ENCODE measurements around the gene ITIH1.

The ITIH1 gene

GRCh38 chr3:52769786-52770455 lies 7.5 kb upstream of the ITIH1 start:
- Histone ChIP-seq H3K4me3 (peak overlapping the region; percentile 95), H3K27ac (no peak overlapping the region)
- no peak for TF ChIP-seq CTCF (IDR thresholded peaks at IDR 0.05)
- DNase-seq (ENCODE audit: low spot score), result no peak

- DNase-seq (ENCODE audit: low spot score), result peak; percentile 91
- TF ChIP-seq CTCF (IDR thresholded peaks at IDR 0.05), result no peak
- Histone ChIP-seq H3K4me3 (peak within 1 kb of the TSS; percentile 95), H3K27ac (peak within 1 kb of the TSS; percentile 40 to 77)
Observed at GRCh38 chr3:52770496-52771333, 6.7 kb upstream of the ITIH1 start, which contains the start of gene NEK4. Gene NEK4 (minus strand): TSS chr3:52770940. CDS start chr3:52770746, 194 bp downstream.

- Histone ChIP-seq H3K27ac (peak overlapping the region; percentile 40 to 77), H3K4me3 (peak overlapping the region; percentile 95)
- DNase-seq (ENCODE audit: low spot score), result no peak
- TF ChIP-seq CTCF (IDR thresholded peaks at IDR 0.05), result no peak
Observed at GRCh38 chr3:52771334-52771681, 6.1 kb upstream of the ITIH1 start.

- Histone ChIP-seq H3K4me3 (no peak overlapping the region), H3K27ac (no peak overlapping the region)
- DNase-seq (ENCODE audit: low spot score), result no peak
- TF ChIP-seq CTCF (IDR thresholded peaks at IDR 0.05), result no peak
Observed at GRCh38 chr3:52771702-52772101, 5.7 kb upstream of the ITIH1 start.

GRCh38 chr3:52773361-52774065 lies 3.9 kb upstream of the ITIH1 start:
- H3K27ac ChIP-seq, result no peak overlapping the region
- no peak for TF ChIP-seq CTCF (IDR thresholded peaks at IDR 0.05)
- DNase-seq (ENCODE audit: low spot score), result no peak
- H3K4me3 ChIP-seq, result no peak overlapping the region

- TF ChIP-seq CTCF (IDR thresholded peaks at IDR 0.05), result no peak
- no peak overlapping the region for H3K4me3 ChIP-seq
- DNase-seq (ENCODE audit: low spot score), result peak; percentile 64
Observed at GRCh38 chr3:52774066-52774713, 3.2 kb upstream of the ITIH1 start.

More at GRCh38 chr3:52774066-52774713, 3.2 kb upstream of the ITIH1 start:
- no peak overlapping the region for H3K27ac ChIP-seq
